Testis (tissue), 2 donors: ENCODE measurements around the gene ADCY9.

Experiments used
- CTCF ChIP-seq, 3 experiments: fragments of 450-650 bp in 2 of 3; fragments of 200-600 bp in 1 of 3; sonication (generic) in 1 of 3; IDR thresholded peaks; one replicate each; pipeline ENCODE4 v1.5.1; 2016 to 2019; ENCODE audit warnings: antibody characterized with exemption in 3 of 3, mild to moderate bottlenecking in 2 of 3, moderate library complexity in 1 of 3
- POLR2A ChIP-seq: fragments of 450-650 bp; IDR thresholded peaks from one replicate; pipeline ENCODE4 v1.6.1; 2017; ENCODE audit warnings: antibody characterized with exemption, mild to moderate bottlenecking, moderate library complexity

DNA sequence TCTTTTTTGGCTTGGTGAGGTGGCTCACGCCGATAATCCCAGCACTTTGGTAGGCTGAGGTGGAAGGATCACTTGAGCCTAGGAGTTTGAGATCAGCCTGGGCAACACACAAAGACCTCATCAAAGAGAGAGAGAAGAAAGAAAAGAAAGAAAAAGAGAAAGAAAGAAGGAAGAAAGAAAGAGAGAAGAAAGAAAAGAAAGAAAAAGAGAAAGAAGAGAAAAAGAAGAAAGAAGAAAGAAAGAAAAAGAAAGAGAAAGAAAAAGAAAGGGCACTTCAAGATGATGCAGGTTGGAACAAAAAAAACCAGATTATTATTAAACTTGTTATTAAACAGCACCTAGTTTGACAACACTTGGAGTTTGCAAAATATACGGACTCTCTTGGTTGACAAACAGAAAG, 21.2 kb upstream of the ADCY9 start:
- TF ChIP-seq POLR2A = no peak
- TF ChIP-seq CTCF (IDR thresholded peaks at IDR 0.05) = no peak
